HEK293 (cell line): ENCODE measurements around the gene CNTLN.

Experiments
- ZNF266 ChIP-seq: fragments of 450-650 bp; formaldehyde crosslinking; IDR thresholded peaks from 2 replicates; pipeline ENCODE4 v1.5.1; 2016; ENCODE audit warnings: missing biosample characterization, missing genetic modification characterization, low read depth
- ZNF449 ChIP-seq: fragments of 450-650 bp; formaldehyde crosslinking; IDR thresholded peaks from 2 replicates; pipeline ENCODE4 v1.5.1; 2017; ENCODE audit warnings: missing biosample characterization, mild to moderate bottlenecking, missing genetic modification characterization, moderate library complexity
- ZNF518A ChIP-seq: fragments of 450-650 bp; formaldehyde crosslinking; conservative IDR thresholded peaks from 2 replicates; pipeline ENCODE4 v1.5.1; 2016; ENCODE audit warnings: low read depth, missing biosample characterization, missing genetic modification characterization
- ZNF660 ChIP-seq: fragments of 450-650 bp; IDR thresholded peaks from 2 replicates; pipeline ENCODE4 v1.5.1; 2018; ENCODE audit warnings: missing biosample characterization, mild to moderate bottlenecking, missing genetic modification characterization

- TF ChIP-seq ZNF660 (no peak), ZNF266 (tag by site-specific recombination) (no peak), ZNF449 (no peak), ZNF518A (tag by site-specific recombination) (no peak)
Observed at GRCh38 chr9:17330097-17330496, 195.3 kb downstream of the CNTLN start.
